B cell (primary cell): Measurements from ENCODE around the gene PM20D2. TPM values are rescaled to one million over a fixed set of nuclear protein-coding genes. Genes with fewer than 3 reads are reported as not detected.

ENCODE experiments used
- ATAC-seq: fragments of 200-7000 bp; cut with Tn5 transposase; one replicate; pipeline ENCODE4 v1.10.0; 2021; ENCODE audit warnings: low read depth, mild to moderate bottlenecking, moderate number of reproducible peaks, moderate library complexity
- CTCF ChIA-PET: fragments of 350-600 bp; sonication (Branson Sonifier 250); formaldehyde crosslinking; loops from one replicate; lab custom pipeline; 2021; ENCODE audit warnings: antibody characterized with exemption, inconsistent platforms; lab: Charles Lee
- POLR2A ChIA-PET: fragments of 350-600 bp; sonication (Branson Sonifier 250); formaldehyde crosslinking; loops from one replicate; lab custom pipeline; 2021; ENCODE audit warnings: antibody characterized with exemption; lab: Charles Lee
- DNase-seq: peaks from one replicate; pipeline ENCODE4 v3.0.0; 2013
- H2AFZ ChIP-seq: 2 replicates; pipeline ENCODE4 v1.6.1; 2012; ENCODE audit warnings: mild to moderate bottlenecking, low read depth, low read length; ENCODE audit not compliant: insufficient read depth, poor library complexity, severe bottlenecking
- H3K27ac ChIP-seq, 2 donors: 1 replicate in 1 of 2; 2 replicates in 1 of 2; pipeline ENCODE4 v1.5.1; 2012 to 2013; ENCODE audit warnings: low read length in 2 of 2, mild to moderate bottlenecking in 2 of 2, moderate library complexity in 1 of 2
- H3K27me3 ChIP-seq, 4 experiments: fragments of 200-600 bp in 1 of 4; sonication (generic) in 1 of 4; replicated peaks in 1 of 4; 1 replicate in 2 of 4; 2 replicates in 2 of 4; pipeline versions ENCODE4 v1.6.1 to v1.7.0; 2013 to 2016; ENCODE audit warnings: low read length in 3 of 4, mild to moderate bottlenecking in 2 of 4, mixed read lengths in 1 of 4, moderate library complexity in 1 of 4; ENCODE audit not compliant: insufficient read depth in 4 of 4, control insufficient read depth in 3 of 4; ENCODE audit errors: control extremely low read depth in 1 of 4
- H3K36me3 ChIP-seq, 2 experiments: replicated peaks in 1 of 2; 1 replicate in 1 of 2; 2 replicates in 1 of 2; pipeline versions ENCODE4 v1.6.1 to v1.7.1; 2013; ENCODE audit warnings: low read length in 1 of 2; ENCODE audit not compliant: insufficient read depth in 2 of 2, control insufficient read depth in 1 of 2; ENCODE audit errors: control extremely low read depth in 1 of 2, extremely low read depth in 1 of 2
- H3K4me1 ChIP-seq, 2 donors: fragments of 200-600 bp in 1 of 2; sonication (generic) in 1 of 2; 1 replicate in 1 of 2; 2 replicates in 1 of 2; pipeline versions ENCODE4 v1.5.1 to v1.6.1; 2013 to 2017; ENCODE audit warnings: low read length in 2 of 2; ENCODE audit not compliant: control insufficient read depth in 2 of 2, insufficient read depth in 2 of 2
- H3K4me2 ChIP-seq: replicated peaks from 2 replicates; pipeline ENCODE3; 2012; ENCODE audit warnings: mild to moderate bottlenecking, low read depth, low read length; ENCODE audit not compliant: poor library complexity, severe bottlenecking
- H3K4me3 ChIP-seq, 5 experiments: fragments of 200-600 bp in 1 of 5; sonication (generic) in 1 of 5; 1 replicate in 3 of 5; 2 replicates in 2 of 5; pipeline versions ENCODE4 v1.5.1 to v1.7.0; 2011 to 2016; ENCODE audit warnings: low read length in 4 of 5, mild to moderate bottlenecking in 4 of 5, low read depth in 2 of 5, control low read depth in 1 of 5, moderate library complexity in 1 of 5; ENCODE audit not compliant: insufficient read depth in 1 of 5; ENCODE audit errors: control extremely low read depth in 1 of 5, extremely low read depth in 1 of 5
- H3K79me2 ChIP-seq: fragments of 200-600 bp; sonication (generic); one replicate; pipeline ENCODE4 v1.6.0; 2016; ENCODE audit warnings: low read length; ENCODE audit not compliant: control insufficient read depth, insufficient read depth
- H3K9ac ChIP-seq: fragments of 200-600 bp; sonication (generic); 2 replicates; pipeline ENCODE4 v1.6.1; 2017; ENCODE audit warnings: mild to moderate bottlenecking, low read length, moderate library complexity
- H3K9me3 ChIP-seq, 3 donors: one replicate each; pipeline versions ENCODE4 v1.6.1 to v1.7.1; 2013; ENCODE audit warnings: low read length in 2 of 3; ENCODE audit not compliant: control insufficient read depth in 2 of 3, insufficient read depth in 1 of 3; ENCODE audit errors: control extremely low read depth in 1 of 3
- H4K20me1 ChIP-seq: 2 replicates; pipeline ENCODE4 v1.6.0; 2012; ENCODE audit warnings: mild to moderate bottlenecking, low read length; ENCODE audit not compliant: insufficient read depth, control insufficient read depth, poor library complexity, severe bottlenecking
- H3K27ac Mint-ChIP-seq: one replicate; pipeline ENCODE4 v1.8.0; 2021; ENCODE audit warnings: mixed read lengths
- H3K27me3 Mint-ChIP-seq: one replicate; pipeline ENCODE4 v1.8.0; 2021; ENCODE audit warnings: mixed read lengths
- H3K4me1 Mint-ChIP-seq: one replicate; pipeline ENCODE4 v1.8.0; 2021; ENCODE audit warnings: mixed read lengths
- H3K4me3 Mint-ChIP-seq: one replicate; pipeline ENCODE4 v1.8.0; 2021; ENCODE audit warnings: mixed read lengths
- H3K9me3 Mint-ChIP-seq: one replicate; pipeline ENCODE4 v1.8.0; 2022; ENCODE audit warnings: mixed read lengths; ENCODE audit not compliant: insufficient read depth
- CTCF ChIP-seq: fragments of 200-600 bp; IDR thresholded peaks from one replicate; pipeline ENCODE4 v1.8.0; 2022; ENCODE audit warnings: antibody characterized with exemption, mild to moderate bottlenecking
- EZH2 ChIP-seq: IDR thresholded peaks from 2 replicates; pipeline ENCODE4 v1.6.1; 2012; ENCODE audit warnings: borderline replicate concordance, low read depth, mild to moderate bottlenecking, moderate library complexity, low read length; ENCODE audit not compliant: insufficient read depth, poor library complexity, severe bottlenecking
- WGBS: methylation state at CpG from one replicate; pipeline ENCODE4 v1.1.5; 2013; ENCODE audit warnings: missing lambda C conversion rate; ENCODE audit not compliant: insufficient coverage; 5-methylcytosine and 5-hydroxymethylcytosine counted together
- intact Hi-C: fragments of 100-400 bp; cut with micrococcal nuclease; formaldehyde crosslinking; loops from one replicate; pipeline ENCODE4 v1.10.0; 2022
- polyA plus RNA-seq: library from polyadenylated mRNA; depleted of rRNA; stranded (reverse); fragments of >200 nt; gene quantifications from 2 replicates; pipeline ENCODE4 v1.2.3, GENCODE V29; 2012
- total RNA-seq, 2 donors: library from RNA; stranded (reverse); fragments of 120-200 nt in 1 of 2; gene quantifications; 1 replicate in 1 of 2; 2 replicates in 1 of 2; pipeline versions ENCODE4 v1.2.3 to v1.2.4, GENCODE V29; 2013 to 2022

Gene PM20D2
- total and polyA plus RNA-seq, 2 donors (not counting 1 experiment from before 2014, with no cell fraction given) = 7.4 to 16.4 TPM

GRCh38 chr6:89148016-89148750 lies 2.3 kb downstream of the PM20D2 start:
- Histone ChIP-seq H2AFZ (no peak overlapping the region), H3K27me3 (no peaks in the 10 kb centered on the region), H3K4me1 (peaks cover 9 to 11% of the 10 kb centered on the region in 2 donors), H3K4me2 (no peak overlapping the region), H4K20me1 (no peaks in the 10 kb centered on the region), H3K27ac (no peak overlapping the region), H3K4me3 (no peak overlapping the region), H3K9me3 (no peaks in the 10 kb centered on the region), H3K79me2 (peaks cover 14% of the 10 kb centered on the region), H3K9ac (no peak overlapping the region), H3K36me3 (no peaks in the 10 kb centered on the region)
- Mint-ChIP-seq H3K9me3 (no peaks in the 10 kb centered on the region), H3K4me1 (peaks cover 28% of the 10 kb centered on the region), H3K27ac (no peak overlapping the region), H3K27me3 (no peaks in the 10 kb centered on the region), H3K4me3 (peak overlapping the region; percentile 10)
- POLR2A ChIA-PET = no interaction called here
- no peak for ATAC-seq
- TF ChIP-seq EZH2 (no peak), CTCF (no peak)
- CTCF ChIA-PET = interaction anchor here (0.6 to 1.2 kb wide), 3 partner anchors 49 to 374 kb away, joined by 4 read pairs; no protein-coding TSS in a partner anchor
- intact Hi-C loops = loop anchor here (5.0 kb wide), 2 partner anchors 489 to 1446 kb away; partner anchors contain the start of genes AKIRIN2 and LYRM2
- DNase-seq = no peak
- WGBS = 100% methylated on average over 8 of the region's 17 CpGs

GRCh38 chr6:89154131-89154530 lies 8.3 kb downstream of the PM20D2 start:
- DNase-seq (no peak), ATAC-seq (no peak)
- CTCF ChIA-PET = no interaction called here
- no peak overlapping the region for H3K4me3 Mint-ChIP-seq
- H3K27ac Mint-ChIP-seq = no peak overlapping the region
- WGBS = no CpG with 5 or more reads among the region's 1 CpG
- POLR2A ChIA-PET = no interaction called here
- H4K20me1 ChIP-seq = no peaks in the 10 kb centered on the region
- no peaks in the 10 kb centered on the region for H3K4me1 Mint-ChIP-seq
- no peaks in the 10 kb centered on the region for H3K9me3 Mint-ChIP-seq
- no peak overlapping the region for H3K4me2 ChIP-seq
- H3K4me3 ChIP-seq = no peak overlapping the region
- H3K27me3 ChIP-seq = no peaks in the 10 kb centered on the region
- H3K27ac ChIP-seq = no peak overlapping the region
- no peak overlapping the region for H3K9ac ChIP-seq
- H2AFZ ChIP-seq = no peak overlapping the region
- H3K27me3 Mint-ChIP-seq = no peaks in the 10 kb centered on the region
- no peak for TF ChIP-seq EZH2
- no peak for TF ChIP-seq CTCF
- H3K79me2 ChIP-seq = no peaks in the 10 kb centered on the region
- intact Hi-C loops = no loop called here
- no peaks in the 10 kb centered on the region for H3K4me1 ChIP-seq
- peaks cover 0 to 8% of the 10 kb centered on the region in 2 experiments for H3K36me3 ChIP-seq
- no peaks in the 10 kb centered on the region for H3K9me3 ChIP-seq
